Endothelial cell of umbilical vein (primary cell): ENCODE measurements around the gene NKX1-1.

Source experiments
- CTCF ChIP-seq, 2 donors: IDR thresholded peaks; 1 replicate in 1 of 2; 2 replicates in 1 of 2; pipeline ENCODE4 v1.5.1; 2011; ENCODE audit warnings: low read length in 2 of 2, mild to moderate bottlenecking in 2 of 2, moderate library complexity in 2 of 2, control low read depth in 1 of 2, inconsistent platforms in 1 of 2, low read depth in 1 of 2; ENCODE audit not compliant: insufficient read depth in 1 of 2; ENCODE audit errors: extremely low read depth in 1 of 2
- EZH2 ChIP-seq: IDR thresholded peaks from 2 replicates; pipeline ENCODE4 v1.6.1; 2012; ENCODE audit warnings: borderline replicate concordance, low read depth, mild to moderate bottlenecking, moderate library complexity, low read length, inconsistent platforms; ENCODE audit not compliant: severe bottlenecking
- JUN ChIP-seq: IDR thresholded peaks from 2 replicates; pipeline ENCODE4 v1.6.1; 2011; ENCODE audit warnings: borderline replicate concordance, low read depth; ENCODE audit not compliant: insufficient read length, insufficient read depth
- MYC ChIP-seq: IDR thresholded peaks from one replicate; pipeline ENCODE4 v1.6.1; 2011; ENCODE audit warnings: mild to moderate bottlenecking, low read depth, low read length
- POLR2A ChIP-seq: IDR thresholded peaks from 2 replicates; pipeline ENCODE4 v1.6.1; 2012; ENCODE audit warnings: low read depth, mild to moderate bottlenecking, control low read depth, low read length
- POLR2AphosphoS5 ChIP-seq: IDR thresholded peaks from 2 replicates; pipeline ENCODE4 v1.6.1; 2012; ENCODE audit warnings: low read depth, mild to moderate bottlenecking, control low read depth, low read length, moderate library complexity; ENCODE audit not compliant: insufficient read depth

- TF ChIP-seq CTCF (IDR thresholded peaks at IDR 0.05; ENCODE audit: extremely low read depth in 1 of 2, insufficient read depth in 1 of 2, low read depth in 1 of 2, low read length in 2 of 2) (no peak), JUN (no peak), MYC (no peak), POLR2A (no peak), POLR2AphosphoS5 (no peak), EZH2 (no peak)
Observed at GRCh38 chr4:1451752-1452122, 45.5 kb upstream of the NKX1-1 start.
